ENCODE results near the gene MRS2. TPM values are rescaled to one million over a fixed set of nuclear protein-coding genes. Genes with fewer than 3 reads are reported as not detected.

MRS2 gene
- total RNA-seq, 1 experiment from 2014 or later = 39.1 TPM

GRCh38 chr6:24430086-24430485 lies 27.4 kb downstream of the MRS2 start:
- DNase-seq (ENCODE audit: low read depth) = no peak

- peak; percentile 48 for DNase-seq (ENCODE audit: low read depth)
Observed at GRCh38 chr6:24431045-24431451, 28.3 kb downstream of the MRS2 start.

- DNase-seq (ENCODE audit: low read depth) = no peak
Observed at GRCh38 chr6:24432611-24433010, 29.9 kb downstream of the MRS2 start.

- no peak for DNase-seq (ENCODE audit: low read depth)
Observed at GRCh38 chr6:24436979-24437378, 34.2 kb downstream of the MRS2 start.

- no peak for DNase-seq (ENCODE audit: low read depth)
Observed at GRCh38 chr6:24439858-24440539, 37.3 kb downstream of the MRS2 start.

- no peak for DNase-seq (ENCODE audit: low read depth)
Observed at GRCh38 chr6:24440897-24441598, 38.3 kb downstream of the MRS2 start.

GRCh38 chr6:24441599-24441904 lies 38.8 kb downstream of the MRS2 start:
- DNase-seq (ENCODE audit: low read depth) = no peak

GRCh38 chr6:24444588-24444987 lies 41.9 kb downstream of the MRS2 start:
- no peak for DNase-seq (ENCODE audit: low read depth)

- DNase-seq (ENCODE audit: low read depth) = no peak
Observed at GRCh38 chr6:24445704-24446103, 43.0 kb downstream of the MRS2 start.

GRCh38 chr6:24446670-24447069 lies 43.9 kb downstream of the MRS2 start:
- no peak for DNase-seq (ENCODE audit: low read depth)

- no peak for DNase-seq (ENCODE audit: low read depth)
Observed at GRCh38 chr6:24448396-24448795, 45.7 kb downstream of the MRS2 start.

- DNase-seq (ENCODE audit: low read depth) = no peak
Observed at GRCh38 chr6:24448828-24449525, 46.2 kb downstream of the MRS2 start.

GRCh38 chr6:24451581-24452388 lies 49.0 kb downstream of the MRS2 start:
- DNase-seq (ENCODE audit: low read depth) = no peak

- DNase-seq (ENCODE audit: low read depth) = no peak
Observed at GRCh38 chr6:24453921-24454320, 51.2 kb downstream of the MRS2 start.

GRCh38 chr6:24454452-24454851 lies 51.7 kb downstream of the MRS2 start:
- DNase-seq (ENCODE audit: low read depth) = no peak

GRCh38 chr6:24455061-24455460 lies 52.3 kb downstream of the MRS2 start:
- no peak for DNase-seq (ENCODE audit: low read depth)

GRCh38 chr6:24458134-24458533 lies 55.4 kb downstream of the MRS2 start:
- DNase-seq (ENCODE audit: low read depth) = no peak

- DNase-seq (ENCODE audit: low read depth) = no peak
Observed at GRCh38 chr6:24458941-24459340, 56.2 kb downstream of the MRS2 start.

- DNase-seq (ENCODE audit: low read depth) = no peak
Observed at GRCh38 chr6:24460966-24461365, 58.2 kb downstream of the MRS2 start.

GRCh38 chr6:24464253-24465038 lies 61.7 kb downstream of the MRS2 start:
- DNase-seq (ENCODE audit: low read depth) = no peak

- DNase-seq (ENCODE audit: low read depth) = no peak
Observed at GRCh38 chr6:24469811-24470210, 67.1 kb downstream of the MRS2 start.

Data from Daoy (cell line).